Measurements from ENCODE around the gene TAMALIN.

DNA sequence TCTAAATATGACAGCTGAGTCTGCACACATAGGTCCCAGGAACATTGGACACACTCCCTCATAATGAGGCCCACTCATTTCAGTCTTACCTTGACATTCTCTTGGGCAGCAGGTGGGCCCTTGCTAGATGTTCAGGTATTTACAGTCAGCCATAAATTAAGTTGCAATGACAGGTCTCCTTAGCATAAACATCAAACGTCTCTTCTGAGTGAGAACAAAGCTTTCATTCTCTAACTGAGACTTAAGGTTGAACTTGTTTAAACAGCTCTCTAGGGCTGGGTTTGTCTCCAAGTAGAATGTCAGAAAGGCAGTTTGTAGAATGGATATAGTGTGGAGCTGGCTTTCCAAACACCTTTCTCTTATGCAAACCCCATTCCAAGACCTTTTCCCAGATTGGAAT lies 44.9 kb upstream of the TAMALIN start:
- no peak for TF ChIP-seq POLR2AphosphoS5 (IDR thresholded peaks at IDR 0.05; ENCODE audit: borderline replicate concordance, low read depth, low read length)
- TF ChIP-seq EZH2 (IDR thresholded peaks at IDR 0.05) = no peak
- no peak for TF ChIP-seq FOXP2 (optimal IDR thresholded peaks at IDR 0.05; ENCODE audit: control extremely low read depth, extremely low read length, insufficient read depth)
